ENCODE measurements around the gene CD101.

DNA sequence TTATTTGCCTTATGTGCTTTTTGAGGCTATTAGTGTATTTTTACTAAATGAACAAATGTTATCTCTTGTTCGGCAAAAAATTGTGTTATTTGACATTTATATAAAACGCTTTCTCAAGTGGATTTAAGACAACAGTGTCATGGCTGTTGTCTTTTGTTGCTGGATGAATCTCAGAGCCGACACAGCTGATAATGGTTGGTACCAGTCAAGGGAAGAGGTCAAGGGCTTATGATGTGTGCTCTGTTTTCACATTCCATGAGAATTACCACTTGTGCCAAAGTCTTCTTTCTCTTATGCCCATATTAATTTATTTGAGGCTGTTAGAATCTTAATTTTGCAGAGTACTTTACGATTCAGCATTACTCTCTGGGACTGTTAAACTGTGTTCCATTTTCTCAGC, 17.9 kb upstream of the CD101 start:
- TF ChIP-seq CTCF (conservative IDR thresholded peaks at IDR 0.05) (no peak), EZH2 (IDR thresholded peaks at IDR 0.05; ENCODE audit: low read depth) (no peak)
